GM18951 (cell line): ENCODE measurements around the gene KCNH3.

Experiments used
- POLR2A ChIP-seq: IDR thresholded peaks from 4 replicates; pipeline ENCODE4 v1.6.1; 2011; ENCODE audit warnings: mild to moderate bottlenecking; ENCODE audit not compliant: insufficient read length, insufficient read depth; ENCODE audit errors: extremely low read depth
- in situ Hi-C: fragments of 300-500 bp; cut with MboI; formaldehyde crosslinking; loops from one replicate; pipeline ENCODE4 v1.12.0; 2022; ENCODE audit warnings: low sequenced_read_pairs, mixed read lengths, inconsistent platforms; ENCODE audit not compliant: unreplicated experiment

KCNH3 gene

DNA sequence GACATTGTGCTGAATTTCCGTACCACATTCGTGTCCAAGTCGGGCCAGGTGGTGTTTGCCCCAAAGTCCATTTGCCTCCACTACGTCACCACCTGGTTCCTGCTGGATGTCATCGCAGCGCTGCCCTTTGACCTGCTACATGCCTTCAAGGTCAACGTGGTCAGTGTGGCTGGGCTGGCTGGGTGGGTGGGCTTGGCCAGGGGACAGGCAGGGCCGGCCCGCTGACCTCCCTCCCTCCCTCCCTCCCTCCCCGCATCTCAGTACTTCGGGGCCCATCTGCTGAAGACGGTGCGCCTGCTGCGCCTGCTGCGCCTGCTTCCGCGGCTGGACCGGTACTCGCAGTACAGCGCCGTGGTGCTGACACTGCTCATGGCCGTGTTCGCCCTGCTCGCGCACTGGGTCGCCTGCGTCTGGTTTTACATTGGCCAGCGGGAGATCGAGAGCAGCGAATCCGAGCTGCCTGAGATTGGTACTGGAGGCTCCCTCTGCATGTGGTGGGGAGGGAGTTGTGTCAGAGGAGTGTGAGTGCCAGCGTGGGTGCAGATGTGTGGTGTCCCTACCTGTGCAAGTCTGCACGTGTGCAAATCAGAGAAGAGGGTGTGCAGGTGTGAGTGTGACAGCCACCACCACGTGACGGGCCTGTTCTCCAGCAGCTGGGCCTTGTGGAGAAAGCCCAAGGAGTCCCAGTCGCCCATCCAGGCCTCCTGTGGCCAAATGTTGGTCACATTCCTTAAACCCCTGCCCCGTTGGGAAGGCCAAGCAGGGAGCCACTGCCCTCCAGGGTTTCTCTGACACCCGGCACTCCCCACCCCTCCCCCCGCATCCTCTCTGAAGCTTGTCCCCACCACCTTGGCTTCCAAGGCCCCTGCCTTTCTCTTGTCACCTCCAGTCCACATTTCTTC, 5.3 kb downstream of the KCNH3 start:
- no peak for TF ChIP-seq POLR2A
- in situ Hi-C loops: no loop called here

DNA sequence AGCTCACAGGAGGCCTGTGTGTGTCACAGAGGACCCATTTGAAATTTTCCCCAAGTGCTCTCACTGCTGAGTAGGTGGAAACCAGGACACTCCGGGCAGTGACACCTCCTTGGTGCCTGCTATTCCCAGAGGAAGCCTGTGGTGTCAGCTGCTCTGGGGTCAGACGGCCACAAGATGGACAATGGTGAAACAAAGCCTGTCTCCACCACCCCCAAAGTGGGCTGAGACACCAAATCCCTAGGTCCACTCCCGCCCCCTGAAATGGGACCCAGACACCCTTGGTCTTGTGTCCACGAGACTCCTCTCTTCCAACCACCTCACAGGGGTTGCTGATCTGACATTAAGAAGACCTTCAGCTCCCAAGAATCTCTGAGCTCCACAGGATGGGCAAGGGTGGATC, 7.0 kb downstream of the KCNH3 start:
- in situ Hi-C loops: no loop called here
- no peak for TF ChIP-seq POLR2A

DNA sequence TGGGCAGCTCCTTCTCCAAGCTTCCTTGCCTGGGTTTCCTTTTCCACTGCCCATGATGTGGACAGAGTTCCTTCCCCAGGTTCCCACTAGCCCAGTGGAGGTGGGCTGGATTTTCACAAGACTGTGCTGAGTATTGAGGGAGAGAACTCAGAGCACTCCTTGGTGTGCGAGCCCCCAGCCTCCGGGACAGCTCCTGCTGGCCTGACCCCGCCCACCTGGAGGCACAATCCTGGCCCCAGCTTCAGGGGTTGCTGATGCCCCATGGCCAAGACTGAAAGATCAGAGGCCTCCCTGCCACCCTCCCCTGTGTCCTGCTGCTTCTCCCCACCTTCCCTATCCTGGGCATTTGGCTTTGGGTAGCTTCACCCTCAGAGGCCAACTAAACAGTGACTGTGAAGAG, 7.7 kb downstream of the KCNH3 start:
- TF ChIP-seq POLR2A: no peak
- in situ Hi-C loops: no loop called here

DNA sequence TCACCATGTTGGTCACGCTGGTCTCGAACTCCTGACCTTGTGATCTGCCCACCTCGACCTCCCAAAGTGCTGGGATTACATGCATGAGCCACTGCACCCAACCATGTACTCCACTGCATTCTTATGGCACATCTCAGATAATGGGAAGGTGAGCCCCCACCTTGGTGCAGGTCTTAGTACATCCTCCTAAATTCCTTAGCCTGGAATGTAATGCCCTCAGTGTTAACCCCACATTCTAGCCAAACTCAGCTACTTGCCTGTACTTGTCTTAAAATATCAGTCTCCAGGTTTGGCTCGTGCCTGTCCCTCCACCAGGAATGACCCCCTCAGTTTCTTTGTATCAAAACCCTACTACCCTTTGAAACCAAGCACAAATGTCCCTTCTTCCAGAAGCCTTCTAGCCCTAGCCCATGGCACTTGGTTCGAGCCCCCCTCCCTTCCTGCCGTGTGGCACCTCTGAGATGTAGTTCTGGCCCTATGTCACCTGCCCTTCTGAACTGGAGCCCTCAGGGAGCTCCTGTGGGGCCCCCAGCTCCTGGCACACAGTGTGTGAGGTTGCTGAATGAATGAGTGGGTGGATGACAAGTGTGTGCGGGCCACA, 8.4 kb downstream of the KCNH3 start:
- TF ChIP-seq POLR2A: no peak
- in situ Hi-C loops: no loop called here

DNA sequence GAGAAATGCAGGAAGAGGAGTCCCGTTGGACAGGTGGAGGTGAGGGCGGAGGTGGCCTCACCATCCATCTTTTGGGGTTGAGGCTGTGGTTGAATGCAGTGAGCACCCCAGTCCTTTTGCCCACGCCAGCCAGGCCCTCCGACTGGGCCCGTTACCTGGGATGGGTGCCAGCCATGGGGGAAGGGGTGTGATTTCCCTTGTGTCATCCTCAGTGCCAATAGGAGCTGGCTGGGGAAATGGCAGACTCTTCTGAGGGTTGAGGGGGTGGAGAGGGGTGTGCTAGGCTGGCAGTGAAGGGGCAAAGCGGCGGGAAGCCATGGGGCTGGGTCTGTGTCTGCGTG, 9.6 kb downstream of the KCNH3 start:
- in situ Hi-C loops: no loop called here
- TF ChIP-seq POLR2A: no peak

DNA sequence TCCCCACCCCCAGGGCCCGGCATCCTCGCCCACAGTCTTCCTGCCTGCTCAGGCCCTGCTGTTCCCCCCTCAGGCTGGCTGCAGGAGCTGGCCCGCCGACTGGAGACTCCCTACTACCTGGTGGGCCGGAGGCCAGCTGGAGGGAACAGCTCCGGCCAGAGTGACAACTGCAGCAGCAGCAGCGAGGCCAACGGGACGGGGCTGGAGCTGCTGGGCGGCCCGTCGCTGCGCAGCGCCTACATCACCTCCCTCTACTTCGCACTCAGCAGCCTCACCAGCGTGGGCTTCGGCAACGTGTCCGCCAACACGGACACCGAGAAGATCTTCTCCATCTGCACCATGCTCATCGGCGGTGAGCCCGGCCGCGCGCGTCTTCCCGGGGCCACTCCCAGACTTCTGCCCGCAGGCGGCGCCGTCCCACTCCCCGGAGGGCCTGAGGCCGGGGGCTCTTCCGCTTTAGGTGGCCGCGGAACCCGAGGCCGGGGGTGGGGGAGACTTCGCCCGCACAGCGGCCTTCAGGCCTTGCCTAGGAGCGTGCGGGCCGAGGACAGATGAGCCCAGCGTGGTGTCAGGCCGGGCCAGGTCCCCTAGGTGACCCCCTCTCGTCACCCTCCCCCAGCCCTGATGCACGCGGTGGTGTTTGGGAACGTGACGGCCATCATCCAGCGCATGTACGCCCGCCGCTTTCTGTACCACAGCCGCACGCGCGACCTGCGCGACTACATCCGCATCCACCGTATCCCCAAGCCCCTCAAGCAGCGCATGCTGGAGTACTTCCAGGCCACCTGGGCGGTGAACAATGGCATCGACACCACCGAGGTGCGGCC, 10.2 kb downstream of the KCNH3 start:
- in situ Hi-C loops: no loop called here
- TF ChIP-seq POLR2A: no peak

DNA sequence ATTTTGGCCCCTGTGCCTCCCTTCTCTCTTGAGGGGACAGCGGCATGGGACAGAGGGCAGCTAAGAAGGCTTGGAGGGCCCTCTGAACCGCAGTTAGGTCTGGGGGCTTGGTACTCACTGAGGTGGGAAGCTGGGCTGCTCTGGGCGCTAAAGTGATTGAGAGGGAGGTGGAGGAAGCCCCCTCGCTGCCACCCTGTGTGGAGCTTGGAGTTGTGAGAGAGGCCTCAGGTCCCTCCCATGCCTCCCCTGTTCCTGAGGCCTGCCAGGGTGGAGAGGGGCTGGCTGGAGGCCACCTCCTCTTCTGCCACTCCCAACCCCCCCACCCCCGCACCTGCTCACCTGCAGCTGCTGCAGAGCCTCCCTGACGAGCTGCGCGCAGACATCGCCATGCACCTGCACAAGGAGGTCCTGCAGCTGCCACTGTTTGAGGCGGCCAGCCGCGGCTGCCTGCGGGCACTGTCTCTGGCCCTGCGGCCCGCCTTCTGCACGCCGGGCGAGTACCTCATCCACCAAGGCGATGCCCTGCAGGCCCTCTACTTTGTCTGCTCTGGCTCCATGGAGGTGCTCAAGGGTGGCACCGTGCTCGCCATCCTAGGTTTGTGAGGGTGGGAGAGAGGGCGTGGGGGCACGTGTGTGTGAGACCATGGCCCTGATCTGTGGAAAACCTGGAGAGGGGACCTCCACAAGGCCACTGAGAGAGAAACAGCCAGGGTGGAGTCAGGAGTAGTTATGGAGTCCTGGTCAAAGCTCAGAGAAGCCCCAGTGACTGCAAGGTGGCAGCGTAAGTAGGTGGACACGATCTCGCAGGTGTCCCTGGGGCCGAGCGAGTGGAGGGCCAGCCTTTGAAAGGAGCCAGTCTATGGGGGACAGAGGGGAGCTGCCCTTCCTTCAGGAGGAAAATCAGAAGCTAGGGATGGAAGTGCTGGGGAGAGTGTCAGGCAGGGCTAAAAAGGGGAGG, 11.2 kb downstream of the KCNH3 start:
- in situ Hi-C loops: no loop called here
- TF ChIP-seq POLR2A: no peak

DNA sequence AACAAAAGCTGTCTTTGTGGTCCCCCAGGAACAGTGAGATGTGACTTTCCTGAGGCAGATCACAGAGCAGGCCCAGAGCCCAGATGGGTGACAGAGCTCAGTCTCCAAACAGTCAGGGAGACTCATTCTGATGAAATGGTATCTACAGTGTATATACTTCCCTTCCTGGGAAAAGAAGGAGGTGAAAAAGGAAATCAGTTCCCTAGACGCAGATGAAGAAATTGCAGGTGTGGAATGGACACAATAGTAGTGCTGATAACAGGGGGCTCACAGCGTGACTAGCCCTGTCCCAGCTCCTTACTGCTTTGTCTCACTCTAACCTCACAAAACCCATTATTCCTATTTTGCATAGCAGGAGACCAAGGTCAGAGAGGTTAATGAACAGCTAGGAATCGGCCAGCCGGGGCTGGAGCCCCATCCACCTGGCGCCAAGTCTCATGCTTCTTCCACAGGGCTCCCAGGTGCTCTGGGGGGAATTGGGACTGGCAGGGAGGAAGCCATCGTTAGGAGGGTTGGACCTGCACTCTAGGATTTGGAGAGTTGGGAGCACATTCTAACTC, 11.9 kb downstream of the KCNH3 start:
- no peak for TF ChIP-seq POLR2A
- in situ Hi-C loops: no loop called here

DNA sequence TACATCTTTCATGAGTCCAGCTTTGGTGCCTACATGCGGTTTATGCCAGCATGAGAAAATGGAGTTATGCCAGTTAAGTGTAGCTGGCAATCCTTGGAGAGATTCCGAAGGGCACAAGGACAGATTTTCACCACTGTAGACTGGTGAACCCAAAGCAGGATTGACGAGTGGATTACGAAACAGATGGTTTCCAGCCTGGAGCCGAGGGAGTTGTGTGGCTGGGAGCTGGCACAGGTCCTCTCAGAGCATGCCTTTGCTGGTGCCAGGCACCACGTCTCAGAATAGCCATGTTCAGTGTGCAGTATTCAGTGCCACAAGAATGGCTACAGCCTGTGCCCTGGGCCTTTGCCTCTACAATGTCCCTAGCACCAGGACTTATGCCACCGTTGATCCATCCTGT, 13.2 kb downstream of the KCNH3 start:
- in situ Hi-C loops: no loop called here
- no peak for TF ChIP-seq POLR2A

DNA sequence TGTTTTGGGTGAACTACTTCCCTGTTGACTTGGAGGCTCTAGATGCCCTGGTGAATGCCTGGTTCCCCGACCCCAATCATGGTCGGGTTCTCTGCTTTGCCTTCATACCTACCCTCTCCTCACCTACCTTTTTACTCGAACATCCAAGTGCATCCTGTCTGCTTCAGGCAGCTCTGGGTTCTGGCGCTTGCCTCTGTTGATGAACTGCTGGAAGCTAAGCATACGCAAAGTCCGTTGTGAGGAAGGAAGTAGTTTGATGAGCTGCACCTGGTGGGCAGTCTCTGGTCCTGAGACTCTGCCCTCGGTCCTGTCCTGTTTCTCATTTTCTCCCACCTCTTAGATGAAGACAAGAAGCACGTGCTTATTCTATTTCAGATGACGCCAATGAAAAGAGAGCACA, 13.6 kb downstream of the KCNH3 start:
- in situ Hi-C loops: no loop called here
- no peak for TF ChIP-seq POLR2A

DNA sequence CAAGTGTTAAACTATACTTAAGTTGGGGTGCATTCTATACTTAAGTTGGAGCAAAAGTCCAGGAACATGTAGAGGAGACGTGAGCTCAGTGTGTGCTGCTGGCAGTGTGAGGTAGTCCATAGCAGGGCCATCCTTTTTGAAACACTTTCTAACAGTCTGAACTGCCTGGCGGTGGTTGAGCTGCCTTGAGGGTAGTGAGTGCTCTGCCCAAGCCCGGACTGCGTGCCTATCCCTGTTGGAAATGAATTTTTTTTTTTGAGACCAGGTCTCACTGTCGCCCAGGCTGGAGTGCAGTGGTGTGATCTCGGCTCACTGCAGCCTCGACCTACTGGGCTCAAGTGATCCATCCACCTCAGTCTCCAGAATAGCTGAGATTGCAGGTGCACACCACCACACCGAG, 14.1 kb downstream of the KCNH3 start:
- in situ Hi-C loops: no loop called here
- no peak for TF ChIP-seq POLR2A

DNA sequence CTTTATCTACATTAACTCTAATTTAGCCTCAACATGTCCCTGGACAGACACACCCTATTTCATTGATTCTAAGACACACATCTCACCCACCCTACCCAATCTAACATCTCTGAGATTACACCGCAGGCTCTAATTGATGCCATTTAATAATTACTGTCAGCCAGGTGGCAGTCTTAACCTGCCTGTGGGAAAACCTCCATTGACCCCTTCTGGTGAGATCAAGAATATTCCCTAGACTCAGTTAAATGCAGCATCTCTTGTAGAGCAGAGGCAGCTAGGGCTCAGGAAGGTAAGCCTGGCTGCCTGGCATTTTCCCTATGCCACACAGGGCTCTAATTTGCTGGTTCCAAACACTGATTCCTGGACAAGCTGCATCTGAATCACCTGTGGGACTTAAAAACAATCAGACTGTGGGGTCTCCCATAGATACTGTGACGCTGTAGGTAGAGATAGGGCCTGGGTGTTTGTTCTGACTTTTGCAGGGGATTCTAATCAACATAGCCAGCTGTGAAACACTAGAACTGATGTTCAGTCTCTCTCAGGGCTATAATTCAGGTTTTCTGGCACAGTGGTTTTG, 14.8 kb downstream of the KCNH3 start:
- TF ChIP-seq POLR2A: no peak
- in situ Hi-C loops: no loop called here
